NCI-H2081 treated with DMSO at 0.1 percent for 48 hours (cell line): ENCODE data around the gene CPN2.
A peak's percentile ranks its signal among the peaks of the same experiment; 100 is the strongest.

Experiments
- DNase-seq: peaks from one replicate; lab custom pipeline; 2025; lab: John Stamatoyannopoulos, UW

Gene CPN2

DNA sequence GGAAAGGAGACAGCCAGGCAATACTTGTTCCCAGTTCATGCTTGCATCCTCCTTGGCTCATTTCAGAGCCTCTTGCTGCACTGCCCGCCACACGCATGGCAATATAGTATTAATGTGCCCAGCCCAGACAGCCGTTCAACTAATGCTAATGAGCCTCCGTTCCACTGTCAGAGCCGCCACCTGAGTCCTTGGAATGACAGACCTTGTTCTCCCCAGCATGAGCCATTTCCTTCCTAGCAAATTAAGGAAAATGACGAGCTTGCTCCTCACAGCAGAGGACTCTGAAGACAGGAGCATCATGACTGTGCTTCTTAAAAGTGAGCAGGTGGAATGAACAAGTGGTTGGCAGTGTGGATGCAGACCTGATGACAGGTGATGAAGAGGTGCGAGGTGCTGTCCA lies 29.2 kb upstream of the CPN2 start:
- no peak for DNase-seq

DNA sequence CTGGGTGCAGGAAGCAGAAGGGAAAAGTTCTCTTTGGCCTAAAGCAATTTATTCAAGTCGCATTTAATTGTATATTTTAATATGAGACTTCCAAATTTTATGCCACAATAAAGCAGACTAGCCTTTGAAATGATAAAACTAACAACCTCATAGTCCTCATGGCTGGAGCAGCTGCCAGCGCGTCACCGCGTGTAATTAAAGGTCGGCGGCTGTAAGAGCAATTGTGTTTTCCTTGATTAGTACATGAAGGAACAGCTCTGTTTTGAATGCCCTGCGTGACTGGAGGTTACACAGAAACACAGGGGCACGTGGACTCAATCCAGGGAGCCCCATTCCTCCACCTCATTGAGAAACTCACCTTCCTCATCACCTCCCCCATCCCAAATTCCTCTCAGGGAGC lies 28.5 kb upstream of the CPN2 start:
- no peak for DNase-seq

DNA sequence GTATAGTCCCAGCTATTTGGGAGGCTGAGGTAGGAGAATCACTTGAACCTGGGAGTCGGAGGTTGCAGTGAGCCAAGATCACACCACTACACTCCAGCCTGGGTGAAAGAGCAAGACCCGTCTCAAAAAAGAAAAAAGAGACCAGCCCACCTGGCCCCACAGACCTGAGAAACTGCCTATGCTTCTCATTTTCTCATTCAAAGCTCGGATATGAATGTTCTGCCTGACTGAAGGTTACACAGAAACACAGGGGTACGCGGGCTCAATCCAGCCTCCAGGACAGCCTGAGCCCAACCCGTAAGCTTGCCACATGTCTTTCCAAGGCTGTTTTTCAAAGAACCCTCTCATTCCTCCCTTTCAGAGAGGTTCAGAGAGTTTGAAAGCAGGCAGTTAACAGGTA lies 28.1 kb upstream of the CPN2 start:
- DNase-seq = no peak

DNA sequence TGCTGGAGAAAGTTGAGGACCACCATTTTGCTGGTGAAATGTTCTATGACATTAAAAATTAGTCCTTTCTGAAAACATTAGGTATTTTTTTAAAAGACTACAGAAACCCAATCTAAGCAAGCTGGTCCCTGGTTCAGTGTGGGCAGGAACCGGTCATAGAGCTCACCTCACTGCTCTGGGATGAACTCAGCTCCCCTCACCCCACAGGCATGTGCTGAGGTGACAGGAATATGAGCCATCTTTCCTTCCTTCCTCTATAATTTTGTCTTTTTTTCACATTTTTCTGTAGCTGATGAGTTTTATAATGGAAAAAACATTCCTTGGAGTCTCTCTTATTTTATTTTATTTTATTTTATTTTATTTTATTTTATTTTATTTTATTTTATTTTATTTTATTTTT lies 26.6 kb upstream of the CPN2 start:
- no peak for DNase-seq

DNA sequence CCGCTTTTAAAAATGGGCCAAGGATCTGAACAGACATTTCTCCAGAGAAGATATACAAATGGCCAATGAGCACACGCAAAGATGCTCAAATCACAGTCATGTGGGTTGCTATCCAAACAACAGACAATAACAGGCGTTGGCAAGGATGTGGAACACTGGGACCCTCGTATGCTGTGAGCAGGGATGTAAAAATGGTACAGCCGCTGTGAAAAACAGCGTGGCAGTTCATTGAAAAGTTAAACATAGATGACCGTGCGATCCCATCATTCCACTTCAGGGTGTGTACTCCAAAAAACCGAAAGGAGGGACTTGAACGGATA lies 25.1 kb upstream of the CPN2 start:
- no peak for DNase-seq

DNA sequence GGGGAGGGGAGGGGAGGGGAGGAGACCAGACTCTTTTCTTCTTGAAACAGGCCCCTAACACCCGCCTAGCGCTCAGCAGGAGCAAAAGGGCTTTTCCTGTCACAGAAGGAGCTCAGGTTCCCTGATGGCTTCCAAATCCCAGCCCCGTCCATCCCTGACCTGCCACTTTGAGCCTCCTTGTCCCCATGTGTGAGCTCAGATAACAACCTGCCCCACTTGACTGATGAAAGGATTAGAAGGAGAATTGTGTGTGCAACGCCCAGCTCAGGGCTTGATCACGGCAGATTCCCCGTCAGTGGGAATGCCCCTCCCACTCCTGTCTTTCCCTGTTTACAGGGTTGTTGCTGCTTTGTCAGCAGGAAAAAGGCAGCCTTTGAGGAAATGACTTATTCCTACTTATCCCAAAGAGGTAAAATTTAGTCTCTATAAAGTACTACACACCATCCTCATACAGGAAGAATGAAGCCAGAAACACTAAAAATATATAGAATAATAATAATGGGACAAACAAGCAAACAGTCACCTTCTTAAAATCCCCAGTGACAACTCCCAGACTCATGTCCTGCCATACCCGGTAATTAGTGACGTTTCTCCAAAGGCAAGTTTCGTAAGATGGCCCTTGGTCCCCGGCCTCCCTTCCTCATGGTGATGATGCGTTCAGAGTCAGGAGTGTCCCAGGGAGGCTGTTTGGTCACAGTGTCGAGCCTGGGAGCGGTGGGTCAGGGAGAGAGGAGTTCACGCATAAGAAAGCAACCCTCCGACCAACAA lies 24.5 kb upstream of the CPN2 start:
- no peak for DNase-seq

DNA sequence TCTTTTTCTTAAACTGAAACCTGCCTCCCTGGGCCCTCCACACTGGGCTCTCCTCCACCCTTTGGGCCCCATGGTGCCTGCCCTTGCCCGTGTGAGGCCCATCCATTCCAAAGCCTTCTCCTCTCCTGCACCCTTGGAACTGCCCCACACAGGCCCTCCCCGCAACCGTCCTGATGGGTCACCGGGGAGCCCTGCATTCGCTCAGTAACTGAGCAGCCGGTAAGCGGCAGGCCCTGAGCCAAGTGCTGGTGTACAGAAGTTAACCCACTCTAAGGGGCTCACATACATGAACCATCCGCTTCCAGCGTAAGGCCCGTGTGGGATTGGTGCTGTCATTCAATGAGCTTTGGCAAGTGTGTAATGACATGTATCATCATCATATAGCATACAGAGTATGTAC lies 23.8 kb upstream of the CPN2 start:
- no peak for DNase-seq

DNA sequence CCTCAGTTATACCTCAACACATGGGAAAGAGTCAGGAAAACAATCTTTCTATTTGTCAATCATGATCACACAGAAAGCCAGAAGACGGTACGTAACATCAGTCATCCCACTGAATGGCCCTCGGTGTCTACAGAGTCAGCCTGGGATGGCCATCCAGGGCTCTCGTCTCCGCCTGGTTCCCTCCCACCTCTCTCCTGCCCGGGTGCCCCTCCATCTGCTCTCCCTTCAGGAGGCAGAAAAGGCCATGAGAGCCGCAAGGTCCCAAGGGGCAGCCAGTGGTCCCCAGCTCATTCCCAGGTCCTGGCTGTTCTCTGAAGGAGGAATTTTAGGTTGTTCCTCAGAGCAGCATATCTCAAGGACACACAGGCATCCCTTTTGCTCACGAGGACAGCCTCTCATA lies 22.8 kb upstream of the CPN2 start:
- no peak for DNase-seq

DNA sequence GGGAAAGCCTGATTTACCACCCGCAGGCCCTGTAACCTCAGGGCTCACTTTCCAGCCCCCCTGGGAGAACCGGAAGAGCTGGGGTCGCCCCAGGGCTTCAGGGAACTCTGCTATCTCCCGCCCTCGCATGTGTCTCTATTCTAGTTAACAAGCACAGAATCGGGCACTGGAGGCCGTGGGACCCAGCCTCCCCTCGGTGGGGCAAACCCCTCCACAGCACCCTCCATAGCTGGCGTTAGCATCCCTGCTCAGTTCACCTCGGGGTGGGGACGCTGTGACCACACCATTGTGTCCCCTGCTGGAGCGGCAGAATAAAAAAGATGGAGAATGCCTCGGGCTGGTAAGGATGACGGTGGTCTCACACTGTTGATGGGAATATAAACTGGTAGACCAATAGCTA lies 21.9 kb upstream of the CPN2 start:
- no peak for DNase-seq

DNA sequence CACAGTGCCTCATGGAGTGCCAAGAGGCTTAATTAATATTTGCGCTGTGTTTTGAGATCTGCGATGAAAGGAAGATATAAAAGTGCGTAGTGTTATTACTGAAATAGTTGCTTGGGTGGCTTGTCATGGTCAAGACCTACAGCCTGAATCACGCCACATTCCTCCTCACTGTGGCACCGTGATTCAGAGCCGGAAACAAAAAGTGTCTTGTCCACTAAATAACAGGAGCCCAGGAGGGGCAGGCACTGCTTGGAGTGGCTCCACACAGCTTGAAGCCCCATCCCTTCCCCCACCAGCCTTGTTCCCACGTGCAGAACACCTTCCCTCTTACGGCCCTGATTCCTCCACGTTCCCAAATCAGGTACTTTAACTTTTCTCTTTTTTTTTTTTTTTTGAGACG lies 19.6 kb upstream of the CPN2 start:
- DNase-seq = no peak

DNA sequence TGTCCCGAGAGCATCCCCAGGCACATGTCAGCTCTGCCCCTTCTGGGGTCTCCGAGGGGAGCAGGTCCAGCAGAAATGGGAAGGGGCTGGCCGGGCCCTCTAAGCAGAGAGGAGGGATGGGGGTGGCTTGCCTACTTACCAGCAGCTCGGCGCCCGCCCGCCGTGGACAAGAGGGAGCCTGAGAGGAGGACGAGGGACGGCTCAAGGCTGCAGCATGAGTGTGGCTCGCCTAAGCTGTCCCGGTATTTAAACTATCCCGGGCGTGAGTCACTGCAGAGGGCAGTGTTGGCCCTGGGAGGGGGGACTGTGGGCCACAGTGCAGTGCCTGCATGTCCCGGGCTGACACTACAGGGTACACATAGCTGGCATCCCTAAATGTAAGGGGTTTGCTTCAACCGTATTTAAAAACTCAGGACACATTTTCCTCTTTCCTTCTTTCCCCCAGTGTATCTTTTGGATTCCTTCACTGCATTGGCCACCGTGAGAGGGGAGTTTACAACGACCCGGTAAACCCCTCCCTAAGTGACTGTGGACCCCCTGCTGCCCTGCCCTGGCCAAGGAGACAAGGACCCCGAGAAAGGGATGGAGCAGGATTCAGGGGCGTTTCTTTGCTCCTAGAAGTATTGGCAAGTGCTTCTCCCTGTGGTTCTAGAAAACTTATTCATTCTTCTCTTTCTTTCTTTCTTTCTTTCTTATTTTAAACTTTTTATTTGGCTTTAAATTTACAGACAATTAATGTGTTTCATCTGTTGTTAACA lies 18.6 kb upstream of the CPN2 start, which contains the start of gene LRRC15:
TSS of gene LRRC15 (minus strand) at position 222 of the 758 bp plus-strand sequence. CDS start 8,700 bp downstream, outside the sequence.
- DNase-seq = no peak

GRCh38 chr3:194368918-194369317 lies 17.8 kb upstream of the CPN2 start:
- no peak for DNase-seq

- DNase-seq = no peak
These were observed 17.1 kb upstream of the CPN2 start for GRCh38 chr3:194367992-194368841.

DNA sequence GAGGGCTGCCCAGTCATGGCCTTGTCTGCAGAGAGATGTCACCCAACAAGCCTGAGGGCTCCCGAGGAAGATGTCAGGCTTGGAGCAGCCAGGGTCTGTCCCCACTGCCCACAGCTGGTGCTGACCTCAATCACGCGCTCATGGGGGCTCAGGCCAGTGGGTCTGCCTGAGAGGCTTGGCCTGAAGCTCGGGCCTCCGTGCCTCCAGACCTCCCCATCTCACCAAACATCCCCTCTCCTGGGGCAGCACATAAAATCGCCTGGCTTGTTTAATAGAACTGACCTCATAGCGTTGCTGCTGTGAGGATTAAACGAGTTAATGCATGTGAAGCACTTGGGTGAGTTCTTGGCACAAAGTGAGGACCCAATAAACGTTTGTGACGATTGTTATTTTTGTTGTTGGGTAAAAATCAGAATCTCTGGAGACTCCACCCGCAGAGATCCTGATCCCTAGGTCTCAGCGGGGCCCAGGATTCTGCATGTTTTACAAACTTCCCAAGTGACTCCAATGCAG lies 14.9 kb upstream of the CPN2 start:
- no peak for DNase-seq

- no peak for DNase-seq
These were observed 14.4 kb upstream of the CPN2 start for GRCh38 chr3:194365526-194365925.

DNA sequence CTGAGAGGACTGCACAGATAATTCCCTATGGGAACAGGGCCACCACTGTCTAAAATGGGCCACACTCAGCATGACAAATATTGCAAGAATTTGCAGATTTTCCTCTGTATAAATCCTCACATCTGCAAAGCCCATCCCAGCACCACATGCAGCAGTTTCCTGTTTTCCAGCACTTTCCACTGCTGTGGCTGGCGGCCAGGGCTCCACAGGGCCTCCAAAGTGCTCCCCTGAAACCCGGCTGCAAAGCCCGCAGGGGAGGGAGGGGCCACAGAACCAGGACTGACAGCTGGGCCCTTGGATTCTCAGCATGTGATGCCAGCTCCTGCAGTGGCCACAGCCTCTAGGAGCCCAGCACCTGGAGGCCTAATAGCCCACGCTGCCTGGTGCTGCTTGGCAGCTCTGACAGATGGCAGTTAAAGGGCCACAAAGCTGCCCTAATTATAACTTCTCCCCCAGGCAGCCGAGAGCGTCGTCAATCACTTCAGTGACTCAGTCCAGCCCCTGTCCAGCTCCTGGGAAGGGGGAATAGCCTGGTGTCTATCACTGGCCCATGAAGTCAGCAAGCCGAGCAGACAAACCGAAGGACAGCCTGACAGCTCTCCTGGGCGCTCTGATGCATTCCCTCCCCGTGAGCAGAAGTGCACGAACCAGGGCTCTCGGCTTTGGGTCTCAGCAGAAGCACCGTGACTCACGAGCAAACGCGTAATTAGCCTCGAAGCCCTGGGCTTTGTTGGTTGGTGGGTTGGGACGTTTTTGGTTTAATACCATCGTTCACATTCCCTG lies 13.7 kb upstream of the CPN2 start:
- peak; percentile 98 for DNase-seq

DNA sequence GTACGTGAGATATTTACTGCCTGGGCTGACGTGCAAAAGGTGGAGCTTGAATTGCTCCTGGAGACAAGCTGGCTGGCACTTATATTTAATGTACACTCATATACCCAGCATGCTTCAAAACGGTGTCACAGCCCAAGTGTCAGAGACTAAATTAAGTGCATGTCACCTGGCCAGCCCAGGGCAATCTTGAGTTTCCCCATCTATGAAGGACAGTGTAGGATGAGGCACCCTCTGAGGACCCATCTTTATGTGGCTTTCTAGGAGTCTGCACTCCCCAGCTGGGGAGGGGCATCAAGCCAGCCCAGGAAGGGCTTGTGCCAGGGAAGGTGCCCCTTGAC lies 13.2 kb upstream of the CPN2 start:
- DNase-seq = no peak

DNA sequence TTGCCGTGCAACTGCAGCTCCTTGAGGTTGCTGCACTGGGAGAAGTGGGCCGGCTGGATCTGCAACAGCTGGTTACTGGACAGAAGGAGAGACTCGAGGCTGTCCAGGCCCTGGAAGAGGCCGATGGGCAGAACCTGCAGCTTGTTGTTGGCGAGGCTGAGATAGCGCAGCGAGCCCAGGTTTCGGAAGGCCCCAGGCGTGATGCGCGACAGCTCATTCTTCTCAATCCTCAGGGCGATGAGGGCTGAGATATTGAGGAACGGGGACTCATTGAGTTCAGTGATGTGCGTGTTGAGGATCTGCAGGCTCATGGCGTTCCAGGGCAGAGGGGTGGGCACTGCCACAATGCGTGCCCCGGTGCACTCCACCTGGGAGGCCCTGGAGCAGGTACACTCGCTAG lies 9.4 kb upstream of the CPN2 start:
- no peak for DNase-seq

DNA sequence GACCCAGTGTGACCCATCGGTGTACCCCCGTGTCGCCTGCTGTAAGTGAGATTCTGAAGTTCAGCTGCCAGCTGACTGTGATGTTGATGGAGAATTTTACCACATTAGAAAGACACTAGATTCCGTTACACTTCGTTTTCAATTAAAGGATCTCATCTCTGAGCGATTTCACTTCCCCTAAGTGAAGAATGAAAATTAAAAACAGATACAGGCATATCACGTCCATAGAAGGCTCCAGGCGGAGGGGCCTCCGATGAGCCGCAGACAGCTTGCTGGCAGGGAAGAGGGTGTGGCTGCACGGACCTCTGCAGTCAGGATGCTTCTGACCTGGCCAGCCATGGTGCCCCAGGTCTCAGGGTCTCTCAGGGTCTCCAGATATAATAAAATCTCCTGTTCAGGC lies 6.6 kb upstream of the CPN2 start:
- no peak for DNase-seq

- DNase-seq = no peak
These were observed 4.3 kb upstream of the CPN2 start for GRCh38 chr3:194355379-194355778.

DNA sequence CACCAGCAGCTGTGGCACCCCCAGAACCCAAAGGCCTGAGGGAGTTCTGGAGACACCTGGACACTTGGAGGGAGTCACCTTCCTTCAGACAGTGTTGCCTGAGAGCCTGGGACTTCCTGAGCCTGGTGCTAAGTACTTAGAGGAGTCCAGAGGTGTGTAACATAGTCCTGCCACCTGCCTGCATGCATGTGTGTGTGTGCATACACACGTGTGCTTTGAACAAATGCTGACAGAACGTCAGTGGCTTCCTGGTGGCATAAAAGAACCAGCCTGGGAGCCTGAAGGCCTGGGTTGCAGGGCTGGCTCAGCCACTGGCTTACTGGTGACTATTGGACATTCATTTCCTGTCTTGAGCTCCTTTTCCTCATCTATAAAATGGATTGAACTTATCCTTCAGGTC lies 3.2 kb upstream of the CPN2 start:
- DNase-seq = no peak

- DNase-seq = no peak
These were observed 1.6 kb upstream of the CPN2 start for GRCh38 chr3:194352667-194353246.
